GM18505 (cell line): ENCODE data around the gene KCNH1.

Source experiments
- ATAC-seq: cut with Tn5 transposase; IDR thresholded peaks from one replicate; pipeline ENCODE4 v1.9.1; 2021; ENCODE audit not compliant: unreplicated experiment
- POLR2A ChIP-seq: IDR thresholded peaks from 4 replicates; pipeline ENCODE4 v1.6.1; 2011; ENCODE audit warnings: borderline replicate concordance; ENCODE audit not compliant: insufficient read depth, insufficient read length; ENCODE audit errors: extremely low read depth

The KCNH1 gene

GRCh38 chr1:210797422-210797821 is 336.5 kb downstream of the KCNH1 start:
- ATAC-seq = no peak
- no peak for TF ChIP-seq POLR2A

- ATAC-seq = no peak
- no peak for TF ChIP-seq POLR2A
These were observed 337.5 kb downstream of the KCNH1 start for GRCh38 chr1:210796421-210796820.

GRCh38 chr1:210794445-210794844 is 339.5 kb downstream of the KCNH1 start:
- no peak for ATAC-seq
- no peak for TF ChIP-seq POLR2A

- no peak for TF ChIP-seq POLR2A
- no peak for ATAC-seq
These were observed 341.5 kb downstream of the KCNH1 start for GRCh38 chr1:210792250-210793102.

GRCh38 chr1:210790196-210790595 is 343.8 kb downstream of the KCNH1 start:
- ATAC-seq = no peak
- TF ChIP-seq POLR2A = no peak

GRCh38 chr1:210787800-210788199 is 346.1 kb downstream of the KCNH1 start:
- no peak for ATAC-seq
- TF ChIP-seq POLR2A = no peak

GRCh38 chr1:210786546-210786945 is 347.4 kb downstream of the KCNH1 start:
- no peak for ATAC-seq
- TF ChIP-seq POLR2A = no peak

GRCh38 chr1:210783925-210784324 is 350.0 kb downstream of the KCNH1 start:
- ATAC-seq = no peak
- no peak for TF ChIP-seq POLR2A

- no peak for TF ChIP-seq POLR2A
- no peak for ATAC-seq
These were observed 352.3 kb downstream of the KCNH1 start for GRCh38 chr1:210781652-210782051.

- TF ChIP-seq POLR2A = no peak
- ATAC-seq = no peak
These were observed 354.7 kb downstream of the KCNH1 start for GRCh38 chr1:210779269-210779668.

- no peak for ATAC-seq
These were observed 356.0 kb downstream of the KCNH1 start for GRCh38 chr1:210777914-210778313.

GRCh38 chr1:210776712-210777111 is 357.2 kb downstream of the KCNH1 start:
- no peak for ATAC-seq
- TF ChIP-seq POLR2A = no peak

More at GRCh38 chr1:210777914-210778313, 356.0 kb downstream of the KCNH1 start:
- TF ChIP-seq POLR2A = no peak

GRCh38 chr1:210775289-210775688 is 358.7 kb downstream of the KCNH1 start:
- TF ChIP-seq POLR2A = no peak
- no peak for ATAC-seq

- ATAC-seq = no peak
- no peak for TF ChIP-seq POLR2A
These were observed 360.5 kb downstream of the KCNH1 start for GRCh38 chr1:210773450-210773849.
